Hematopoietic multipotent progenitor cell treated with erythropoietin and hydrocortisone succinate and interleukin-3 and kit ligand, for 17 days (in vitro differentiated cells): Measurements from ENCODE around the gene ZNF860.

ENCODE experiments used
- DNase-seq: peaks from one replicate; pipeline ENCODE4 v3.0.0-alpha.2; 2015; ENCODE audit warnings: low spot score

Gene ZNF860

DNA sequence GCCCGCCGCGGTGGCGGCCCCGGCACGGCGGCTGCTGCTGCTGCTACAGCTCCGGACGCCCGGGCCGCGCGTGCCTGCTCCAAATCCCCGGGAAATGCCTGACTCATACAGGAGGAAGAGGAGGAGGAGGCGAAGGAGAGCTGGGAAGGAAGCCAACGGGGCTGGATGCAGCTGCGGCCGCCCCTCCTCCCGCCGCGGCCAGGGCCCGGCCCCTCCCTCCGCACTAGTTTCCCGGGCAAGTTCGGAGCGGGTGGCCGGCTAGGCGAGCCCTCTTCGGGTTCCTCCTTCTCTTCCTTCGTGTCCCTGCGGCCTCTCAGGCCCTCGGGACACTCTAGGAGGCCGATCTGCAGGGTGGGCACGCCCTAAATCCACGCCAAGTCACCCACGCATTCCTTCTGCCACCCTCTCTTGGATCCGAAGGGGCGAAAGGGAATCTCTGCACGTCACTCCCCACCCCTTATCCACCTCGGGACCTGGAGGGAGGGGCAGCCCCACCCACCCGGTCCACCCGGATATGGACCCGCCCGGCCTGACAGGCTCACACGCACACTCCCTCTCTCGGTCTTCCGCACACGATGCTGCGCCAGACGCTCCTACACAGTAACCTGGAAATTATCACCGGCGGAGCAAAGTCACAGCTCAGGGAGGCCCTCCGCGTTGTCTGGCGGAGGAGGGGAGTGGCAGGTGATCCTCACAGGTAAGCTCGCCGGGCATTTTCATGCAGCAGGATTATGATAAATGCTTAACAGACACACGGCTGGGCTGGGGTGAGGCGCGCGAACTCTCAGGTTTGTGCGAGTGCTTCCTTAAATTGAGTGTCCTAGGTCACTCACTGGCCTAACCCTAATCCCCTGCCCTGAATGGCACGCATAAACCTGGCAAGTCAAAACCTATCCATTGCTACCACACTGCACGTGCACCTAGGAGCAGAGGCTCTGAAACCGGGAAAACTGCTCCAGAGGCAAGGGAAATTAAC lies at the start of gene ZNF860, which contains the start of gene OSBPL10:
ZNF860 (plus strand) TSS at position 545 of the 976 bp plus-strand sequence. CDS start 7,330 bp downstream, outside the sequence.
OSBPL10 (minus strand) TSS at position 57 of the 976 bp plus-strand sequence. CDS start 83 bp downstream, outside the sequence.
- no peak for DNase-seq

DNA sequence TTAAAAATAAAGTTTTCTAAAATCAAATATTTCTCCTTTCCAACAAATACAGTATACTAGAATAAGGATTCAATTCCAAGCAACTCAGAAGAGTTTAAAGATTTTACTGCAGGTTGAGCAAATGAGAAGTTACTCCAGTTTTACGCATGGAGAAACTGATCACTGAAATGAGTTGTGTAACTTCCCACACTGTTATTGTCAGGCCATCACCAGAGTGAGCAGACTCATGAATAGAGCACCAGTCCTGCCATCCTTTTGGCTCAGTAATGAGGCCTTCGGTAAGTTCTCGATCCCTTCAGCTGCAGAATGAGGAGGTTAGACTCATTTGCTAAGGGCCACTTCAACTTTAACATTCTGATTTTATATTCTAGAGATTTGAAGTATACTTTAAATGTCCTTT lies 48.6 kb upstream of the ZNF860 start:
- no peak for DNase-seq

- DNase-seq: no peak
Observed at GRCh38 chr3:31934018-31934417, 47.5 kb upstream of the ZNF860 start.

DNA sequence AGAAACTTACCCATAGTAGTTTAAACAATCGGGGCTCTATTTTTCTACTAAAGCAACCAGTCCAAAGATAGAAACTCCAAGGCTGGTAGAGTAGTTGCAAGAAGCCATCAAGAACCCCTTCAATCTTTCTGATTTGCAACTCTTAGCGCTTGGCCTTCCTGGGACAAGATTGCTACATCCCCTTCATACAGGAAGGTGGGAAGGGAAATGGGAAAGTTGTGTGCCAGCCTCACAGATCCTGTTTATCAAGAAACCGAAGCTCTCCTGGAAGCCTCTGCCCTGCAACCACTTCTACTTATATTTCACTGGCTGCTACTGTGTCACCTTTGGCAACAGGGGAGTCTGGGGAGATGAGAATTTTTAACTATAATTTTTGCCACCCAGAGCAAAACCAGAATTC lies 46.7 kb upstream of the ZNF860 start:
- DNase-seq: no peak

- DNase-seq: no peak
Observed at GRCh38 chr3:31936420-31937060, 45.0 kb upstream of the ZNF860 start.

- no peak for DNase-seq
Observed at GRCh38 chr3:31937225-31937624, 44.3 kb upstream of the ZNF860 start.

DNA sequence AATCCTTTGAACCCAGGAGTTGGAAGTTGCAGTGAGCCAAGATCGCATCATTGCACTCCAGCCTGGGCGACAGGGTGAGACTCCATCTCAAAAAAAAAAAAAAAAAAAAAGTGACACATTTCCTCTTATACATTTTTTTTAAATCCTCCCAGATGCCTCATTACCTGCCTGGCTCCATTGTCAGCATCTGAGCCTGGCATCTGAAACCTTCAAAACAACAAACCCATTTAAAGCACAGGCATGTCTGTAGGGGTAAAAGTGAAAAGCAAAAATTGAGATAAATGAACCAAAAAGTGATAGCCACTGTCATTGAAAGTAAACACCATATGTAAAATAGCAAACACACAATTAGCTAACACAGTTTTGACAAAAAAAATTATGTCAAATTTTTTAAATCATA lies 39.1 kb upstream of the ZNF860 start:
- no peak for DNase-seq

DNA sequence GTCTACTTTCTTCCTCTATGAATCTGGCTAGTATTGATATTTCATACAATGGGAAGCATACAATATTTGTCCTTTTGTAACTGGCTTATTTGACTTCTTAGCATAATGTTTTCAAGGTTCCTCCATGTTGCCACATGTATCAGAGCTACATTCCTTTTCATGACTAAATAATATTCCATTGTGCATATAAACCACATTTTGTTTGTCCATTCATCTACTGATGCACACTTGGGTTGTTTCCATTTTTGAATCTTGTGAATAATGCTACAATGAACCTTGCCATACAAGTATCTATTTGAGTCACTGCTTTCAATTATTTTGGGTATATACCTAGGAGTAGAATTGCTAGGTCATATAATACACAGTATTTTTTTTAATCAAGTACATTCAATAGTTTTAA lies 38.5 kb upstream of the ZNF860 start:
- no peak for DNase-seq

- DNase-seq: no peak
Observed at GRCh38 chr3:31945738-31946052, 35.9 kb upstream of the ZNF860 start.

- DNase-seq: no peak
Observed at GRCh38 chr3:31946484-31947081, 35.0 kb upstream of the ZNF860 start.

GRCh38 chr3:31947162-31947561 lies 34.4 kb upstream of the ZNF860 start:
- no peak for DNase-seq

DNA sequence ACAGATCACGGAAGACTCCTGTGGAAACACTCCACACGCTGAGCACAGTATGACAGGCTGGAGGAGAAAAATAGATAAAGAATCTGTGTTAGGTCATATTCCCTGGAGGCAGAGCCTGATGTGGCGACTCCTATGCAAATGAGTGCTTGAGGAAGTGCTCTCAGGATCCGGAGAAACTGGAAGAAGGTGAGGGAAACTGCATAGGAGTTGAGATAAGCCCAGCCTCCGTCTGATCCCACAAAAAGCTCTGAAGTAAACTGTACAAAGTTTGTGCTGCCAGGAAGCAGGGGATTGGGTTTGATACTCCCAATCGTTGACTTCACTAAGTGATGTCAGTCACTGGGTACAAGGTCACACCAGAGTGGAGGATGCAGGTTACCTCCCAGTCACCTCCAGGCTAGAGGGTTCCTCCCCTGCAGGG lies 33.9 kb upstream of the ZNF860 start:
- no peak for DNase-seq

DNA sequence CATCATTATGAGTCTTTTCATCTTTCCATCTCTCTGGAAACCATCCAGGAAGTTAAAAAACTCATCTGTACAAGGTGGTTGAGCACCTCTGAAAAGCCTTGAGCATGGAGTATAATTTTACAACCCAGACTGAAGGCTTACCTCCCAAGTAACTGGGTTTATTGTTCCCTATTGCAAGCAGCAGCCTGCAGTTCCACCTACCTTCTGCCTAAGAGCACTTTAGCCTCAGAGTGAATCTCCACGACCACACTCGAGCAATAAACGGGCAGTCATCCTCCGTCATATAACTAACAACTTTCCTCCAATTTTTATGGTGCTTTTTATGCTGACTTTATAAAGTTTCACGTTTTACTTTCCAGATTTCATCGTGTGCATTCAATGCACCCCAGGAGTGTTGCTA lies 33.3 kb upstream of the ZNF860 start:
- DNase-seq: no peak

DNA sequence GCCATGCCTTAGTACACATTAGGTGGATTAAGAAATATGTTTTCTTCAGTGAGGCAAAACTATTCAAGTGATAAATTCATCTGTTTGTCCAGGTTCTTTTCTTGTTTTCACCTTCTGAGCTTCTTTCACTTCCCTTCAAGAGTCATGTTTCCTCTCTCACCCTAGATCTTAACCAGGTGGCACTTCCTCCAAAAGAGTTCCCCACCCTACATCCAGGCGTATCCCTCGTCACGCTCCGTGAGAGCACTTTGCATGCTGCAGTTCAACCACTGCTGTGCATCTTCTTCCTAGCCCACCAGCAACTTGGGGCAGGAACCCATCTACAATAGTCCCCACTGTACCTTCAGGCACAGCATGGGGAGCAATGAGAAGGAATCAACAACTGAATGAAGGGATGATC lies 29.3 kb upstream of the ZNF860 start:
- no peak for DNase-seq

GRCh38 chr3:31953091-31953490 lies 28.5 kb upstream of the ZNF860 start:
- no peak for DNase-seq

- no peak for DNase-seq
Observed at GRCh38 chr3:31953636-31954035, 27.9 kb upstream of the ZNF860 start.

DNA sequence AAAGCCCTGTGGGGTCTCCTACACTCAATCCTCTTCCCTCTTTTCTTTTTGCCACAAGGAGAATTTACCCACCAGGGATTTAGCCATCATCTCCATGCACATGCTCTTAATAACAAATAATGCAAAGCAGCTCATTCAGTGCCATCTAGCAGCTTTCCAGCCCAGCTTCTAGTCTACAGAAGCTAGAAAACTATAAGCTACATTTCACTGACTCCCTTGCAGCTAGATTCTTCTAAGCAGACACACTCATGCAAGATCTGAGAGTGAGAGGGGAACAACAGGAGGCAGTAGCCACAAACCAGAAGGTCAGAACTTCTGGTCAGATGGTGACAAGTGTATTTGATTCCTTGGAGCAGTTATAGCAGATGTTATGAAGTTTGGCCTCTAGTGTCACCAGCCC lies 26.0 kb upstream of the ZNF860 start:
- DNase-seq: no peak

DNA sequence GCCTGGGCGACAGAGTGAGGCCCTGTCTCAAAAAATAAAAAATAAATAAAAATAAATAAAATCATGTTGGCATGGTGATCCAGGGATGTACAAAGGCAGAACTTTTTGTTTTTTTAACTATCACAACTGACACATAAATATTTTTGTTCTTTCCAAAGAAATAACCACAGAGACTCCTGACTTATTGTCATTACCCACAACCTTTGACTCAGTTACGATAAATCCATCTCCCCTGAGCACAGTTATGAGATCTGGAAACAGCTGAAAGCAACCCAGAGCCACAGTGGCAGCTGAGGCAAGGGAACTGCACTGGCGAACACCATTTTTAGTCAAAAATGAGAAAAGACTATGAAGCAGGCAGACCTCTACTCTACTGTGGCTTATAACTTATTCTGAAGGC lies 24.4 kb upstream of the ZNF860 start:
- no peak for DNase-seq

DNA sequence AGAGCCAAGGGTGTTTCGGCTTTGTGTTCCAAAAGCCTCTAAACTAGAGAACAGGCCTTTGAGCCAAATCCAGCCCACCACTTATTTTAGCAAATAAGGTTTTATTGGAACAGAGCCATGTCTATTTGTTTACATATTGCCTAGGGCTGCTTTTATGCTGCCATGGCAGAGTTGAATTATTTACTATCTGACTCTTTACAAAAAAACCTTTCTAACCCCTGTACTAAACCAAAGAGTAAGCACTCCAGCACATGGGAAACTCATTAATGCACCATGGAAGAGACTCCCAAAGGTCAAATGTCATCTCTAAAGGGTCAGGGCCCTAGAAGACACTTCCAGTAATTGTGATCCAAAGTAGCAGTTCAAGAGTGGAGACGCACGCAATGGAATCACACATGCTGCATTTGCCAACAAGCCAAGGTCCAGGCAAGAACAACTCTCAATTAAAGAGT lies 22.8 kb upstream of the ZNF860 start:
- DNase-seq: no peak

- DNase-seq: no peak
Observed at GRCh38 chr3:31959251-31959650, 22.3 kb upstream of the ZNF860 start.

GRCh38 chr3:31959951-31960792 lies 21.4 kb upstream of the ZNF860 start:
- no peak for DNase-seq
